Cardiac septum (tissue), 1 donor: ENCODE results near the gene APPL1. TPM values are rescaled to one million over a fixed set of nuclear protein-coding genes. Genes with fewer than 3 reads are reported as not detected.

ENCODE experiments used
- total RNA-seq: library from RNA; stranded (reverse); fragmentation: NEBNext Ultra II Directional; extraction: Animal tissue kit (Norgen Biotek cat#: 25700); gene quantifications from one replicate; pipeline ENCODE4 v1.2.1, GENCODE V29; 2021
- donor health status: DM: no; HTN: no; CAD: no.

Gene APPL1
- total RNA-seq, 1 donor from 2014 or later, result 48.6 TPM

Other genes with a start within 250 kb of the APPL1 start
- gene SPATA12, start 167.1 kb upstream of the APPL1 start, total RNA-seq, result not detected
- 4.3 TPM for gene IL17RD, start 62.4 kb upstream of the APPL1 start, total RNA-seq
- gene HESX1, start 27.8 kb upstream of the APPL1 start, total RNA-seq, result 0.57 TPM
- gene ASB14, start 65.0 kb downstream of the APPL1 start, total RNA-seq, result 5.8 TPM